ENCODE data around the gene AGGF1.
A peak's percentile ranks its signal among the peaks of the same experiment; 100 is the strongest.
"Not testable (repeated sequence)": the region's sequence is repeated elsewhere in the genome, so short reads cannot be mapped to it uniquely, and the experiment has no call there.

Gene AGGF1, protein sequence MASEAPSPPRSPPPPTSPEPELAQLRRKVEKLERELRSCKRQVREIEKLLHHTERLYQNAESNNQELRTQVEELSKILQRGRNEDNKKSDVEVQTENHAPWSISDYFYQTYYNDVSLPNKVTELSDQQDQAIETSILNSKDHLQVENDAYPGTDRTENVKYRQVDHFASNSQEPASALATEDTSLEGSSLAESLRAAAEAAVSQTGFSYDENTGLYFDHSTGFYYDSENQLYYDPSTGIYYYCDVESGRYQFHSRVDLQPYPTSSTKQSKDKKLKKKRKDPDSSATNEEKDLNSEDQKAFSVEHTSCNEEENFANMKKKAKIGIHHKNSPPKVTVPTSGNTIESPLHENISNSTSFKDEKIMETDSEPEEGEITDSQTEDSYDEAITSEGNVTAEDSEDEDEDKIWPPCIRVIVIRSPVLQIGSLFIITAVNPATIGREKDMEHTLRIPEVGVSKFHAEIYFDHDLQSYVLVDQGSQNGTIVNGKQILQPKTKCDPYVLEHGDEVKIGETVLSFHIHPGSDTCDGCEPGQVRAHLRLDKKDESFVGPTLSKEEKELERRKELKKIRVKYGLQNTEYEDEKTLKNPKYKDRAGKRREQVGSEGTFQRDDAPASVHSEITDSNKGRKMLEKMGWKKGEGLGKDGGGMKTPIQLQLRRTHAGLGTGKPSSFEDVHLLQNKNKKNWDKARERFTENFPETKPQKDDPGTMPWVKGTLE

DNA sequence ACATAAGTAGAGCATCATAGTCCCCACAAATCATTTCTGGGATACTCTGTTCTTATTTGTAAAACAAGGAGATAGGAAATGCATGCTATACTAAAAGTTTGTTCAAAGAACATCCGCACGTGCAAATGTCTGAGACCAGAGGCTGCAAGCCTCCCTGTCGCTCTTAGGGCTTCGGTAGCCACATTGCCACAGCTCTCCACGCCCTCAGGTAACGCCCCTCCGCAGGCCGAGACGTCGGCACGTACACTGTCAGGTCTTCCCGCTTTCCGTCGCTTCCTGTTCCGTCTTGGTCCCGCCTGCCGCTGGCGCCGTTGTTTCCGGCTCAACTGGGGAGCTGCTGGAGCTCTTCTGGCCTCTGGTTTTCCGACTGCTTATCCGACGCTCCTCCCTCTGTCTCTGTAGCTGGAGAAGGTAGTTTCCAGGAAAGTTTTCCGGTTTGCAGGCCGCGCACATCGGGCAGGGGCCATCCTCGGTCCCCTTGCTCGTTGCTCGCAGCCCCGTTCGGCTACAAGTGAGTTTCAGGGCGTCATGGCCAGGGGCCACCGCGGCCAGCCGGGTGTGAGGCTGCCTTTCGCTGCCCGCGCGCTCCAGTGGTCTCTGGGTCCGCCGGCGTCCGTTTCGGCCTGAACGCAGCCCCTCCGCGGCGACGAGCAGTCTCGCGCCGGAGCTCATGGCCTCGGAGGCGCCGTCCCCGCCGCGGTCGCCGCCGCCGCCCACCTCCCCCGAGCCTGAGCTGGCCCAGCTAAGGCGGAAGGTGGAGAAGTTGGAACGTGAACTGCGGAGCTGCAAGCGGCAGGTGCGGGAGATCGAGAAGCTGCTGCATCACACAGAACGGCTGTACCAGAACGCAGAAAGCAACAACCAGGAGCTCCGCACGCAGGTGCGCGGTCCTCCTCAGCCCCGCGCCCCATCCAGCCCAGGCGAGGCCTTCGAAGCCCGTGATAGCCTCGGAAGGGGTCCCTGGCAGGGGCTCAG lies at the start of gene AGGF1:
Gene AGGF1, plus strand, starts transcription at position 308 of the 975 bp plus-strand sequence. Its CDS starts 363 bp downstream, at position 671.
- peak; percentile 60 to 96 (median 89) for DNase-seq

DNA sequence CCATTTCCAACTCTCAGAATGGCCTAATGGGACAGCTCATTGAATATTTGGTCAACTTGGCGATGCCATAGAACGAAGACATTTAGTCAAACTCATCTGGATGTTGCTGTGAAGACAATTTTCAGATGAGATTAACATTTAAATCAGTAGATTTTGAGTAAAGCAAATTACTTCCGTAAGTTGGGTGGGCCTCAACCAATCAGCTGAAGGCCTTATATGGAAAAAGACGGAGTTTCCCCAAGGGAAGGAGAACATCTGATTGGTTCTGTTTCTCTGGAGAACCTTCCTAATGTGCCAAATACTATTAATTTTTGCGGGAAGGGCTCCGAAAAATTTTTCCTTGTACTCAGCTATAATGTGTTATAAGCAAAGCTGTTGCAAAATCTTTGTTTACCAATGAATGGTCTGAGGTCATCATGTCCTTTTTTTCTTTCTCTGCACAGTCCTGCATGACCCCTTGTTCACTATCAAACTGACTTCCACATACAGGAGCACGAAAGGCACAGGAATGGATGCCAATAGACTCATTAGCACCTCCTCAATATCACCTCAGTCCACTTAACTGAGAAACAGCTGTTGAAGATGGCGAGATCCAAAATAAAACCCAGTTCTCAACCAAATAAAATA lies 49.6 kb upstream of the AGGF1 start:
- DNase-seq: no peak

DNA sequence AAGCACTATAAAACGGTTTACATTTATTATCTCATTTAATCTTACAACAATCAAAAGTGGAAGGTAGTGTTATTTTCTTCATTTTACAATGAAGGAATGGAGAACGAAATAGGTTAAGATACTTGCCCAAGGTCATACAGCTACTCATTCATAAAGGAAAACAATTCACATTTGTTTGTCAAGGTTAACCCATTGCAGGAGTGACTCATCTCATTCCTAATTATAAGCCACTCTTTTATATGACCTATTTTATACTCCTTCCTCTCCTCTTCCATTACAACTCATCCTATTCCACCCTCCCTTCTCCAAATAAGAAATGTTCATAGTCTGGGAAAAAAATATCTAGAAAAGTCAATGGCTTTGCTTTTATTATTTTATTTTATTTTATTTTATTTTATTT lies 47.8 kb upstream of the AGGF1 start:
- DNase-seq: no peak

DNA sequence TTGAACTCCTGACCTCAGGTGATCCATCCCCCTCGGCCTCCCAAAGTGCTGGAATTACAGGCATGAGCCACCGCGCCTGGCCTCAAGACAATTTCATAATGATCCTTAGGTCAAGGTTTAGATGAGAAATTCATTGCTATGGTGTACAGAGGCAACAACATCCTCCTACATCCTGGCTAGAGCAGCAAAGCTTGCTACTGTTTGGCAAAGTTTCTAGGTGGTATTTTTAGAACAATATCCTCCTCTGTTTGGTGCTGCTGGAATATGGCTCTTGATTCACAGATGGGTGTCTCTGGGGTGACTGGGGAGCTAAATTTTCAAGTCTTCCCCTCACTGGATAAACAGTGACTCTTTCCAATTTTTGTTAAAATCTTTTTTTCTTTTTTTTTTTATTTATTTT lies 46.7 kb upstream of the AGGF1 start:
- DNase-seq: peak in 7 of 58 donors; percentile 1 to 73 (median 9)

DNA sequence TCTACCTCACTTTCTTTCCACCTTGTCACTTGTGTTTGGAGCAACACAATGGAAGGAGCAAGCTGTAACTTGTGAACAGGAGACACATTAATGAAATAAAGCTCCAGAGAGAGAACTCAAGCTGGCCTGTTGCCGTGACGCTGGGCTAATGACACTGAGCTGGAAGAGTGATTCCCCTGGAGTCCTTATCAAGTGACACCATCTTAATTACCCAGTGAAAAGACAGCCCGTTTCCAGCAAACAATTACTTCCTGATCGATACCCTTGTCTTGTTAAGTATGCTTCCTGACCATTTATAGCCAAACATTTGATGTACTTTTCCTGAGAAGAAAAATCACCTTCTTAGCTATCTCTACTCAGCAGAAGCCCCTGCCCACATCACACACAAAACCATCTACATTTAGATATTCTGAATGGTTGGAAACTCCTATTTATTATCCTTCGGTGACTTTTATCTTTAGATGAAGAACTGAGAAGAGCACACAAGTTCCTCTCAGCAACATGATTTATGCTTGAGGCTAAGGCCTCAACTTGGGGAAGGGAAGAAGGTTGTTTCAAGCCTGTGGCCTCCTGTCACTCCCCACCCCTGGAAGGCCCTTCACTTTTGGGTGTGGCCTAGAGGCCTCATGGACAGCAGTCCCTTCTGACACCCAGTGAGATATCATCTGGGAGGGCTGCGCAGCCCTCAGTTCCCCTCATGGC lies 43.2 kb upstream of the AGGF1 start:
- no peak for DNase-seq

DNA sequence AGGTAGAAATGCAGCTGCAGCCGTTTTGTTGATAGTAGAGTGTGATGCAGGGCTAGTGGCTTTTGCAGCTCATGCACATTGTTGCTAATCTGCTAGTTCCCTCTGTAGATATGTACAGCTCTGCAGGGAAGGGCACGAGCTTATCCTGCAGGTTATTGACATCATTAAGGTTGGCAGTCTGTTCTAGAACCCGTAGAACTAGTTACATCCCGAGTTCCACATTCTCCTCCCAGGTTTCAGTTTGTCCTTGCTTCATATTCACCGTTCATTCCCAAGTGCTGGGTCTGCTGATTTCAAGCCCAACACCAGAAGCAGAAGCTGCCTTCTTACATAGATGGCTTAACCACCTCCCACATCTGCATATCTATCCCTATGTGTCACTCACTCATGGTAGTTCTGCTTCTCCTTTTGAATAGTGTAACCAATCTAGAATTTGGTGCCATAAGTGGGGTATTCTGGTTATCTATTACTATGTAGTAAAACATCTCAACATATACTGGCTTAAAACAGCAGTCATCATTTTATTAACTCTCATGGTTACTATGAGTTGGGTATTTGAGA lies 39.2 kb upstream of the AGGF1 start:
- no peak for DNase-seq

DNA sequence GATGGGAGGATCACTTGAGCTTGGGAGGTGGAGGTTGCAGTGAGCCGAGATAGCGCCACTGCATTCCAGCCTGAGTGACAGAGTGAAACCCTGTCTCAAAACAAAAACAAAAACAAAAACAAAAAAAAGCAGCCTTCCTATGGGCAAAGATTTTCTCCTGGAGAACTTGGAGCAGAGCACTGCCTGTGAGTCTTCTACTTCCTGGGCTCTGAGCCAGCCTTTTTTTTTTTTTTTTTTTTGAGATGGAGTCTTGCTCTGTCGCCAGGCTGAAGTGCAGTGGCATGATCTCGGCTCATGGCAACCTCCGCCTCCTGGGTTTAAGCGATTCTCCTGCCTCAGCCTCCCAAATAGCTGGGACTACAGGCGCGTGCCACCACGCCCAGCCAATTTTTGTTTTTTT lies 36.8 kb upstream of the AGGF1 start:
- DNase-seq: not testable (repeated sequence)

DNA sequence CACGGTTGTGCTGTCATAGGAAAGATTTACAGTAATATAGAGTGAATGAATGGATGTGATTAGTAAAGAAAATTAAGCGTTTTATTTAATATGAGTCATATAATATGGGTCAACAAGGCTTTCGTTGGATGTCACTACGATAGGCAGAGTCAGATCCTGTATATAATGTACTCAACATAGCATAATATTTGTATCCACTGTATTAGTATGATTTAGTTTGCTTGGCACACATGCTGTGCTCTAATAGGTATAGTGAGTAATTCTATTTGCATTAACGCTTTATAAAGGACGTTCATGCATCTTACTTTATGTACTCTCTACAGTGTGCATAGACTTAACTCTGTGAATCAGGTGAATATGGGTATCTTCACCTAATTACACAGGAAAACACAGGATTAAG lies 35.9 kb upstream of the AGGF1 start:
- no peak for DNase-seq

DNA sequence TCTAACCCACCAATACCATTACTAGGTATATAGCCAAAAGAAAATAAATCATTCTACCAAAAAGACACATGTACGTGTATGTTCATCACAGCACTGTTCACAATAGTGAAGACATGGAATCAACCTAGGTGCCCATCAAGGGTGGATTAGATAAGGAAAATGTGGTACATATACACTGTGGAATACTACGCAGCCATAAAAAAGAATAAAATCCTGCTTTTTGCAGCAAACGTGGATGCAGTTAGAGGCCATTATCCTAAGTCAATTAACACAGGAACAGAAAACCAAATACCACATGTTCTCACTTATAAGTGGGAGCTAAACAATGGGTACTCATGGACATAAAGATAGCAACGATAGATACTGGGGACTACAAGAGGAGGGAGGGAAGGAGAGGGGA lies 32.0 kb upstream of the AGGF1 start:
- DNase-seq: not testable (repeated sequence)

DNA sequence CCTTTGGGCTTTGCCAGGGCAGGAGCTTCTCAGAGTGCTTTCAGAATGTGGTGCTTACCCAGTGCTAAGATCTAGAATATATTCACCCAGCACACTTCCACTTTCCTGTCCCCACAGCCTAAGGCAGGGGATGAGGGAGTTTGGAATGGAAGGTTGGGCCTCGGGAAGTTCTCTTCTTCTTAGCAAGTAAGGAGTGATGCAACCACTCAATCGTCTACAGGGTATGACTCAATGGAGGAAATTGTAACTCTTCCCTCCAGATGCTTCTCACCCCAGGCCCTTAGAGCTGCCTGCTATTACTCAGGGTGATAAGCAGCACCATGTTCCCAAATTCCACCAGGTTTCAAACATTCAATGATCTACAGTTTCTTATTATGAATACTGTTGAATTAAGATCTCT lies 30.8 kb upstream of the AGGF1 start:
- no peak for DNase-seq

DNA sequence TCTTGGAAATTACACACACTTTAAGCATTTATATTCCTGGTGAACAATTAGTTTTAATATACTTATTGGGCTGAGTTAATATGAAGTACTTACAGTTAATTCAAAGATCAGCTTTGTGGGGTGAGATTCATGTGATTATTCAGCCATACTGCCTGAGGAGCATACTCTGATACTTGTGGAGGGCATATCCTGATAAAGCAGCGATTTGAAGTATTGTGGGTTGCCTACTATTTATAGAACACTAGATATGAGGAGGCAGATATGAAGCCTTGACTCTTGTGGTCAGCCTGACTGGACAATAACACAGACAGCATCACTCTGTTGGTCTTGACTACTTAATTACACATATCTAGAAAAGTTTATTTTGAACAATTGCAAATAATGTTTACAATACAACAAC lies 27.0 kb upstream of the AGGF1 start:
- no peak for DNase-seq

DNA sequence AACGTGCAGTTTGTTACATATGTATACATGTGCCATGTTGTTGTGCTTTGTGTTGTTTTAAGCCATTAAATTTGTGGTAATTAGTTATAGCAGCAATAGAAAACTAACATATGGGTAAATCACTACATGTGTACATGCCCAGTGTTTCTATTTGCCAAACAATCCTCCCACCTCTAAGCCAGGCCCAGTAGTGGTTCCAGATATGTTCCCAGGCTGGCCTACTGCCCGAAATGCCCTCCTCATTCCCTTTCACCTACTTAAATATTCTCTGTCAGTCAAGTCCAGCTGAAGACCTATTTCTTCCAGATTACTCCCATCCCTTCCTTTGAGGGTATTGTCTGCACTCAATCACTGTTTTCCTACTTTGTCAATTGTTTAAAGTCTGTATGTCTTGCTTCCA lies 24.1 kb upstream of the AGGF1 start:
- DNase-seq: no peak

DNA sequence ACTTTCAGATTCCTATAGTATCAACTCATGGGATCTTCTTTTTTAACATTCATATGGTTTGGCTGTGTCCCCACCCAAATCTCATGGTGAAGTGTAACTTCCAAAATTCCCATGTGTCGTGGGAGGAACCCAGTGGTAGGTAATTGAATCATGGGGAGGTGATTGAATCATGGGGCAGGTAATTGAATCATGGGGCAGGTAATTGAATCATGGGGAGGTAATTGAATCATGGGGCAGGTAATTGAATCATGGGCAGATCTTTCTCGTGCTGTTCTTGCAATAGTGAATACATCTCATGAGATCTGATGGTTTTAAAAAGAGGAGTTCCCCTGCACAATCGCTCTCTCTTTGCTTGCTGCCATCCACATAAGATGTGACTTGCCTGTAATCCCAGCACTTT lies 21.8 kb upstream of the AGGF1 start:
- DNase-seq: no peak

DNA sequence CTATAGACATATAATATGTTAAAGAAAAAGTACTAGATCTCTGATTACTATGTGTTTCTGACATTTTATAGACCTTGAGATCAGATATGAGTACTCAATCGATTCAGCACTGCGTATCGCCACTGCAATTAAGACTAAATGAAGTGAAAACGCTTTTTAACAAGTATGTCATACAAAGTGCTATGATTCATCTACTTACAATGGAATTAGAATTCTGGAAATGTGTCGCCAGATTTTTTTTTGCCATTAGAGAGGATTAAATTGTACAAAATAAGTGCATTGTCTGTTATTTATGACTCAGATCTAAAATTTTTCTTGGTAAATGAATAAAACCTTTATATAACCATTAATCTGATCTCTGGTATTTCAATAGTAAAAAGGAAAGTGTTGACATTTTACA lies 20.0 kb upstream of the AGGF1 start:
- no peak for DNase-seq

DNA sequence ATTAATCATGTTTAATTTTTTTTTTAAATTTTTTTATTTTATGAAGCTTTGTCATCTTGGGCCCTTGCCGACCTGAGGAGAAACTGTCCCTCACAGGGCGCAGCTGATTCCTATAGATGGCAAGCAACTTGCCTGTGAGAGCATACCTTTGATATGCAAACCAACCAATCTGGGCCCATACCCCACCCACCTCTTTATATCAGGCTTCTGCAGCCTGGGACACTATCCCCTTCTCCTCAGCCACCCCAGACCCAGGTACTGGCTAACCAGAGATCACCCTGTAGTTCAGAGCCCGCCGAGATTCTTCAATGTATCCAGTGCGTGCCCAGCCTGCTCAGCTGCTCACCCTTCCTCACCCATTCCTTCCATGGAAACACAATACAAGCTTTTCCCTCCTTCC lies 18.7 kb upstream of the AGGF1 start:
- DNase-seq: no peak

DNA sequence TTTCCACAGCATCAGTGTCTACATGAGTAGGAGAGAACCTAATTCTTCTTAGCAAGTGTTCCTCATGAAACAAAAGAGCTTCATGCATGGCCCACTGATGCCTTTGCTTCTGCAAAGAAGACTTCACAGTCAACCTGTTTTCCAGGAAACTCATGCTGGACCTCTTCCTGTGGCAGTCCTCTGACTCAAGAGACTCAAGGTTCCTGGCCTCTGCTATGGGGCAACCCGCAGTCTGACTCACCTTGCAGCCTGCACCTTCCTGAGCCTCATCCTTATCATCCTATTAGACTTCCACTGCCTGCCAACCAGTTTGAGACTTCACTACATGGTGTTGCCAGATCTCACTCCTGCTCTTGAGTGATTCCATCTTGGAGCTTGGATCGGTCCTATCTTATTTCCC lies 17.6 kb upstream of the AGGF1 start:
- DNase-seq: no peak

DNA sequence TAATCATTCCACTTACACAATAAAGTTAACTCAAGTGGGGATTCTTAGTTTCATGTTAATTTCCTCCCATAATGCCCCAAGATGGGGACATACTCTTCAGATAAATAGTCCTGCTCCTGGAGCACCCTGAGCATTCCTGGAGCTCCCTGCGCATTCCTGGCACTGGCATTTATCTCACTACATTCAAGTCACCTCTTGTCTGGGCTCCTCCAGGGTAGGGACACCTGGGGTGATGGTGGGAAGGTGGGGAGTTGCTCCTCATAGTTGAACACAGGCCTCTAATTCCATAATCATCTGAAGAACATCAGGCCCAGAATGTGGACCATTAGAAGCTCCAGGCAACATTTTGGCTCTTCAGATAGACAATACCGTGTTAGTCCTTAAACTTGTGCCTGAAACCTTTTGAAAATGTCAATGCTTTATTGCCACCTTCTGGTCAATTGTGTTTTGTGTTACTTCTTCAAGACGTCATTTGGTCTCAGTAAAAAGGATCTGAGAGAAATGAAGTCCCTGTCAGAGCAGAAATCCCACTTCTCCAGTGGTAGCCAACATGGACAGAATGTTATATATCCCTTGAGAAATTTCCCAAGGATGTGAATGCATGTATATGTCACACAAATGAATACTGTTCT lies 14.2 kb upstream of the AGGF1 start:
- peak in 6 of 58 donors; percentile 1 to 57 (median 4) for DNase-seq

DNA sequence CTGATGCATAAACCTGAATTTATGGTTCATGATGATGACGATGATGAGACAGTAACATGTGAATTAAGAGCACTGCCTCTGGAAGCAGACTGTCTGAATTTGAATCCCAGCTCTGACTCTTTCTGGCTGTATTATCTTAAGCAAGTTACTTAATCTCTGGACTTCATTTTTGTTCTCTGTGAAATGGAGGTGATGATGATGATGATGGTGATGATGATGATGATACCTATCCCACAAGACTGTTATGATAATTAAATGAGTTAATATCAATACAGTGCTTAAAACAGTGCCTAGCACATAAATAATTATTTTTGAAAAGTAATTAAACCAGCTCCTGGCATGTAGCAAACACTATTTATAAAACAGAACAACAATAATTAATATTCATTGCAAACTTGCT lies 13.2 kb upstream of the AGGF1 start:
- no peak for DNase-seq

DNA sequence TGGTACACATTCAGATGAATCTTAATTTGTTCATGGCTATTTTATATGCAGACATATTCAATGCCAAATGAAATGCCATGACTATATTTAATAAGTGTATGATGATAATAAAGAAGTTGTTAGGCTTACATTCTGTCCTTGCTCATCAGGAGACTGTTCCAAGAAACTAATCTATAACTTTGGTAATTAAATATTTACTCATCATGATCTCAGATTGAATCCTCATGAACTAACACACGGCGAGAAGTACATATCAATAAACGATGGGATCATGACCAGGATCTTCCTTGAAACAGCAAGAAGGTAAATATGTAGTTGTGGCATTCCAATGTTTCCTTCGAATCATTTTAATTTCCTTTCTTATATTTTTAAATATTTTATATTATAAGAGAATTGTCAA lies 12.5 kb upstream of the AGGF1 start:
- DNase-seq: no peak

Data from anterior cingulate cortex (tissue), 58 donors.